ENCODE data around the gene WNT11.

The WNT11 gene

DNA sequence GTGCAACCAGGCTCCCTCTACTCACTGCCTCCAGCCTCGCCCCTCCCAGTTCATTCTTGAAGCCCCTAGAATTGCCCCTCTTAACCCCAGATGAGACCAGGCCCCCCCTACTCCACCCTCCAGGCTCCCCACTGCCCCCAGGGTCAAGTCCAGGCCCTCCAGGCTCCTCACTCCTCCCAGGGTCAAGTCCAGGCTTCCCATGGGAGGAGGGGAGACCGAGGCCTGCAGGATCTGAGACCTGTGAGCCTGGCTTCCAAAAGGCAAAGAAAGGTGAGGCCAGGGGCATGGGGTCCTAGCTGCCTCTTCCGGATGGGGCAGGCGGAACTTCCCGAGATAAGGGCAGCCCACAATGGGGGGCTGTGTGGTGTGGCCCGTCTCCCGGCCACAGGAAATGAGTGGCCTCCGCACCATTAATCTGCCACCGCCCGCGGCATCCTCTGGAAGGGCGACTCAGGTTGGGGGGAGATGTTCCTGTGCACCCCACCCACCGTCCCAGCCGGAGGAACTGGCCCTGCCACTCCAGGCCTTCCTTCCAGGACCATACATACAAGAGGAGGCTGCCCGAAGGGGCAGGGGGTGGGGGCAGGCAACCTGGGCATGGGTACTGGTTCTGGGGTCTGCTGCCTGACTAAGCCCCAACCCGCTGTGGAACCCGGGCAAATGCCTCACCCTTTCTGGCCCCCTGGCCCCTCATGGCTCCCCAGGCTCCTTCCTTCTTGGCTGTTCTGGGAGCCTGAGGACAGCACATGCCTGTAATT, 35.1 kb upstream of the WNT11 start:
- no peak overlapping the region for H2AFZ ChIP-seq (ENCODE audit: low read length)
- no peaks in the 10 kb centered on the region for H3K9me2 ChIP-seq (replicated peaks; ENCODE audit: insufficient read depth, low read length)
- no peak for DNase-seq
- H3K27ac ChIP-seq (ENCODE audit: low read length), result no peak overlapping the region
- H3K4me2 ChIP-seq (ENCODE audit: low read depth, low read length), result no peak overlapping the region
- no peaks in the 10 kb centered on the region for H3K9me3 ChIP-seq (replicated peaks; ENCODE audit: insufficient read depth, low read length)
- H3K9ac ChIP-seq (ENCODE audit: low read length), result no peak overlapping the region
- no peaks in the 10 kb centered on the region for H4K20me1 ChIP-seq (ENCODE audit: insufficient read depth, low read length)
- H3K4me3 ChIP-seq (ENCODE audit: low read length), result no peak overlapping the region
- no peaks in the 10 kb centered on the region; the same call in 1 of the 2 replicates for H3F3A ChIP-seq (ENCODE audit: insufficient read depth, low read length)
- TF ChIP-seq, protein P1, sequence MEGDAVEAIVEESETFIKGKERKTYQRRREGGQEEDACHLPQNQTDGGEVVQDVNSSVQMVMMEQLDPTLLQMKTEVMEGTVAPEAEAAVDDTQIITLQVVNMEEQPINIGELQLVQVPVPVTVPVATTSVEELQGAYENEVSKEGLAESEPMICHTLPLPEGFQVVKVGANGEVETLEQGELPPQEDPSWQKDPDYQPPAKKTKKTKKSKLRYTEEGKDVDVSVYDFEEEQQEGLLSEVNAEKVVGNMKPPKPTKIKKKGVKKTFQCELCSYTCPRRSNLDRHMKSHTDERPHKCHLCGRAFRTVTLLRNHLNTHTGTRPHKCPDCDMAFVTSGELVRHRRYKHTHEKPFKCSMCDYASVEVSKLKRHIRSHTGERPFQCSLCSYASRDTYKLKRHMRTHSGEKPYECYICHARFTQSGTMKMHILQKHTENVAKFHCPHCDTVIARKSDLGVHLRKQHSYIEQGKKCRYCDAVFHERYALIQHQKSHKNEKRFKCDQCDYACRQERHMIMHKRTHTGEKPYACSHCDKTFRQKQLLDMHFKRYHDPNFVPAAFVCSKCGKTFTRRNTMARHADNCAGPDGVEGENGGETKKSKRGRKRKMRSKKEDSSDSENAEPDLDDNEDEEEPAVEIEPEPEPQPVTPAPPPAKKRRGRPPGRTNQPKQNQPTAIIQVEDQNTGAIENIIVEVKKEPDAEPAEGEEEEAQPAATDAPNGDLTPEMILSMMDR (IDR thresholded peaks at IDR 0.05; ENCODE audit: low read length), result no peak
- no peak for TF ChIP-seq EZH2phosphoT487 (IDR thresholded peaks at IDR 0.05; ENCODE audit: low read length)
- TF ChIP-seq EZH2 (optimal IDR thresholded peaks at IDR 0.05; ENCODE audit: low read depth, low read length), result no peak
- peaks cover 24% of the 10 kb centered on the region; the same call in 1 of the 2 replicates for H3K27me3 ChIP-seq (replicated peaks; ENCODE audit: insufficient read depth, low read length)
- no peaks in the 10 kb centered on the region for H3K36me3 ChIP-seq (replicated peaks; ENCODE audit: insufficient read depth, low read length)
- no peaks in the 10 kb centered on the region for H3K79me2 ChIP-seq (ENCODE audit: low read length)
- no peaks in the 10 kb centered on the region for H3K4me1 ChIP-seq (ENCODE audit: low read length)

DNA sequence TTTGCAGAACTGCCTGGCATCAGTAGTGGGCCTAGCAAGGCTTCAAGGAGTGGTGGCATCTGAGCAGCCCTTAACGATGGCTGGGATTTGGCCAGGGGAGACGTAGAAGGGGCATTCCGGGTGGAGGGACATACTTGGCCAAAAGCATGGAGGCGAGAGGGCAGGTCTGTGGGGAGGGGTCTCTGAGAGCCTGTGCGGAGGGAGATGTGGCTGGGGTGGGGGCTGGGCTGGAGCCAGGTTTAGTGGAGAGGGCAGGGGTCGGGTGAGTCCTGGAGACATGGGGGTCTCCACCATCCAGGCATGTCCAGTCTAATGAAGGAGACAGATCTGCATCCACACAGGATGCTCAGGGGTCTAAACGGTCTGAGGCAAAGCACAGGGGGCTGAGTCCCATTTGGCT, 34.4 kb upstream of the WNT11 start:
- H3K9me2 ChIP-seq (replicated peaks; ENCODE audit: insufficient read depth, low read length), result no peaks in the 10 kb centered on the region
- no peak overlapping the region for H3K4me2 ChIP-seq (ENCODE audit: low read depth, low read length)

DNA sequence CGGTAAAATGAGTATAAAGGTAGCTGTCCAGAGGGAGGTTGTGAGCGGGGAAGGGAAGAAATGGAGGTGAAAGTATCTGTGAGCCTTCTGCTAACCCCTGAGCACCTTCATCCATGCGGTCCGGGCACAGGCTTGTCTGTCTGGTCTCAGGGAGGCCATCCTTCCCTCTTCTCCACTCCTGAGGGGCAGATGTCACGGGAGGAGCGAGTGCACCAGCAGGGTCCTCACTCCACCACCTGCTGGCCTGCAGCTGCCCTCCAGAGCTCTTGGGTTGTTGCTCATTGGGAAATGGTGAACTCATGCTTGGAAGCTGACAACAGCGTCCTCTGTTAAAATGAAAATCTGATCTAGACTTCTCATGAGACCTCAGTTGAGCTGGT, 33.8 kb upstream of the WNT11 start:
- no peak for DNase-seq
- Histone ChIP-seq H3K9ac (ENCODE audit: low read length) (no peak overlapping the region), H3K27me3 (replicated peaks; ENCODE audit: insufficient read depth, low read length) (peaks cover 24% of the 10 kb centered on the region; the same call in 1 of the 2 replicates), H3K4me1 (ENCODE audit: low read length) (no peaks in the 10 kb centered on the region), H3K9me3 (replicated peaks; ENCODE audit: insufficient read depth, low read length) (no peaks in the 10 kb centered on the region), H4K20me1 (ENCODE audit: insufficient read depth, low read length) (no peaks in the 10 kb centered on the region), H3K9me2 (replicated peaks; ENCODE audit: insufficient read depth, low read length) (no peaks in the 10 kb centered on the region), H2AFZ (ENCODE audit: low read length) (no peak overlapping the region), H3K4me2 (ENCODE audit: low read depth, low read length) (no peak overlapping the region), H3K36me3 (replicated peaks; ENCODE audit: insufficient read depth, low read length) (no peaks in the 10 kb centered on the region), H3K79me2 (ENCODE audit: low read length) (no peaks in the 10 kb centered on the region), H3K27ac (ENCODE audit: low read length) (no peak overlapping the region), H3K4me3 (ENCODE audit: low read length) (no peak overlapping the region), H3F3A (ENCODE audit: insufficient read depth, low read length) (no peaks in the 10 kb centered on the region; the same call in 1 of the 2 replicates)
- TF ChIP-seq, protein P1 (IDR thresholded peaks at IDR 0.05; ENCODE audit: low read length), result no peak

More for the DNA sequence above, 34.4 kb upstream of the WNT11 start:
- DNase-seq, result no peak
- H3K4me3 ChIP-seq (ENCODE audit: low read length), result no peak overlapping the region
- H3F3A ChIP-seq (ENCODE audit: insufficient read depth, low read length), result no peaks in the 10 kb centered on the region; the same call in 1 of the 2 replicates
- H3K9ac ChIP-seq (ENCODE audit: low read length), result no peak overlapping the region
- no peaks in the 10 kb centered on the region for H3K9me3 ChIP-seq (replicated peaks; ENCODE audit: insufficient read depth, low read length)
- no peak overlapping the region for H3K27ac ChIP-seq (ENCODE audit: low read length)
- H3K27me3 ChIP-seq (replicated peaks; ENCODE audit: insufficient read depth, low read length), result peaks cover 24% of the 10 kb centered on the region; the same call in 1 of the 2 replicates
- no peak overlapping the region for H2AFZ ChIP-seq (ENCODE audit: low read length)
- no peak for TF ChIP-seq EZH2phosphoT487 (IDR thresholded peaks at IDR 0.05; ENCODE audit: low read length)
- TF ChIP-seq, protein P1 (IDR thresholded peaks at IDR 0.05; ENCODE audit: low read length), result no peak
- TF ChIP-seq EZH2 (optimal IDR thresholded peaks at IDR 0.05; ENCODE audit: low read depth, low read length), result no peak
- no peaks in the 10 kb centered on the region for H3K79me2 ChIP-seq (ENCODE audit: low read length)
- no peaks in the 10 kb centered on the region for H3K36me3 ChIP-seq (replicated peaks; ENCODE audit: insufficient read depth, low read length)
- no peaks in the 10 kb centered on the region for H3K4me1 ChIP-seq (ENCODE audit: low read length)
- H4K20me1 ChIP-seq (ENCODE audit: insufficient read depth, low read length), result no peaks in the 10 kb centered on the region

All from MM.1S (cell line).